Lower leg skin (tissue), 4 donors: ENCODE results near the gene PRPF6. TPM values are rescaled to one million over a fixed set of nuclear protein-coding genes. Genes with fewer than 3 reads are reported as not detected.

Experiments used
- DNase-seq, 2 donors: peaks; one replicate each; pipeline ENCODE4 v3.0.0-alpha.2; 2019; ENCODE audit warnings: low spot score in 2 of 2
- H3K4me3 ChIP-seq: fragments of 200-600 bp; sonication (generic); 2 replicates; pipeline ENCODE4 v1.5.1; 2017; ENCODE audit warnings: mild to moderate bottlenecking, low read depth; ENCODE audit not compliant: poor library complexity, severe bottlenecking
- CTCF ChIP-seq, 3 donors: fragments of 450-650 bp; IDR thresholded peaks; one replicate each; pipeline ENCODE4 v1.5.1; 2016; ENCODE audit warnings: antibody characterized with exemption in 3 of 3, mild to moderate bottlenecking in 3 of 3, moderate library complexity in 2 of 3
- POLR2A ChIP-seq, 2 donors: fragments of 450-650 bp; IDR thresholded peaks; one replicate each; pipeline ENCODE4 v1.6.1; 2016 to 2017; ENCODE audit warnings: antibody characterized with exemption in 2 of 2, mild to moderate bottlenecking in 1 of 2, moderate library complexity in 1 of 2
- WGBS, 2 donors: methylation state at CpG; one replicate each; pipeline ENCODE4 v1.1.5; 2018; 5-methylcytosine and 5-hydroxymethylcytosine counted together
- intact Hi-C: fragments of 100-400 bp; cut with DNase I; formaldehyde crosslinking; loops from one replicate; pipeline ENCODE4 v1.15.0; 2023; ENCODE audit warnings: low total_unique reads
- total RNA-seq, 4 donors: library from RNA; depleted of rRNA; stranded (reverse); fragments of >200 nt; gene quantifications; one replicate each; pipeline ENCODE4 v1.1.0, GENCODE V29; 2016

Gene PRPF6
- total RNA-seq, 4 donors from 2014 or later: 66.8 to 88.3 (median 79.1) TPM

GRCh38 chr20:64051561-64052325, 70.8 kb downstream of the PRPF6 start:
- WGBS, 2 donors: 82 to 83% methylated on average over 12 to 13 of the region's 15 CpGs
- no peak overlapping the region for H3K4me3 ChIP-seq
- TF ChIP-seq POLR2A (IDR thresholded peaks at IDR 0.05): no peak
- TF ChIP-seq CTCF (IDR thresholded peaks at IDR 0.05): no peak
- DNase-seq: no peak
- intact Hi-C loops: no loop called here

DNA sequence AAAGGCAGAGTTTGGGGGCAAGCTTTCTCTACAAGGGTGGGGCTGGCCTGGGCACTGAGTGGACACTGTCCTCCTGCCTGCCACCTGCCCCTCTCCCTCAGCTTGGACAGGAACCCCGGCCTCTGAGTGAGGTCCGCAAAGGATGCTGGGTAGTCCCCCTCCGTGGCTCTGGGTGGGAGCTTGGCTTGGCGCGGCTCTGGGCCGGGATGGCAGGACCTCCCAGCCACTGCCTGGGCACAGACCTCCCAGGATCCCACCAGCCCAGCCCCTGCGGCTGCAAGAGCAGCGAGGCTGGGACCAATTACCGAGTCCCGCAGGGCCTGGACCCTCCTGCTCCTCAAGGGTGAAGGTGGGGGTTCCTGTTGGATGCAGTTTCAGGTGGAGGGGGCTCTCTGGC, 71.4 kb downstream of the PRPF6 start:
- intact Hi-C loops: no loop called here
- WGBS, 2 donors: 81 to 93% methylated on average over 10 of the region's 10 CpGs
- no peak overlapping the region for H3K4me3 ChIP-seq
- DNase-seq: no peak
- no peak for TF ChIP-seq CTCF (IDR thresholded peaks at IDR 0.05)
- TF ChIP-seq POLR2A (IDR thresholded peaks at IDR 0.05): no peak

GRCh38 chr20:64052987-64053840, 72.3 kb downstream of the PRPF6 start:
- intact Hi-C loops: no loop called here
- no peak overlapping the region for H3K4me3 ChIP-seq

GRCh38 chr20:64053841-64054661, 73.1 kb downstream of the PRPF6 start:
- WGBS, 2 donors: 27 to 30% methylated on average over 15 to 16 of the region's 17 CpGs
- DNase-seq: no peak
- no peak overlapping the region for H3K4me3 ChIP-seq
- TF ChIP-seq CTCF (IDR thresholded peaks at IDR 0.05): no peak
- no peak for TF ChIP-seq POLR2A (IDR thresholded peaks at IDR 0.05)
- intact Hi-C loops: no loop called here

More at GRCh38 chr20:64052987-64053840, 72.3 kb downstream of the PRPF6 start:
- 57 to 70% methylated on average over 23 to 28 of the region's 33 CpGs for WGBS, 2 donors
- no peak for DNase-seq
- TF ChIP-seq POLR2A (IDR thresholded peaks at IDR 0.05) (no peak), CTCF (IDR thresholded peaks at IDR 0.05) (no peak)

DNA sequence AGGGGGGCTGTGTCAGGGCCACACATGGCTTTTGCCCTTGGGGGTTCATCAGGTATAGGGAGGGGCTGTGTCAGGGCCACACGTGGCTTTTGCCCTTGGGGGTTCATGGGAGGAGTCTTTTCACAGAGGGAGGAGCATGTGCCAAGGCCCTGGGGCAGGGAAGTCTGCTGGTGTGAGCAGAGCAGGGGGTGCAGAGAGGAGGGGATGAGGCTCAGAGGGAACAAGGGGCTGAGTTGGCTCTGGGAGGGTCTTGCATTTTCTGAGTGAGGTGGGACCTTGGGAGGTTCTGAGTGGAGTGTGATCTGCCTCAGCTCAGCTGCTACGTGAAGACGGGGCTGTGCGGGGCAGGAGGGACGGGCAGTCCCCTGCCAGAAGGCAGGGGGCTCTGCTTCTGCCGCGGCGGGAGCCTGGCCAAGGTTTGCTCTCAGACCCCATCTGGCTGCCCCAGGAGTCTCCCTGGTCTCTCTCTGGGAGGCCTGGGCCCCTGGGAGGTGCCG, 74.5 kb downstream of the PRPF6 start:
- WGBS, 2 donors: 56 to 65% methylated on average over 9 of the region's 9 CpGs
- intact Hi-C loops: no loop called here
- no peak overlapping the region for H3K4me3 ChIP-seq
- no peak for DNase-seq
- TF ChIP-seq POLR2A (IDR thresholded peaks at IDR 0.05): no peak
- TF ChIP-seq CTCF (IDR thresholded peaks at IDR 0.05): no peak
